Gastrocnemius medialis (tissue), 4 donors: ENCODE data around the gene EIF3D. TPM values are rescaled to one million over a fixed set of nuclear protein-coding genes. Genes with fewer than 3 reads are reported as not detected.

Experiments used
- ATAC-seq, 2 donors: fragments of 150-250 bp; one replicate each; pipeline ENCODE4 v1.9.1; 2016
- DNase-seq, 2 donors: peaks; one replicate each; pipeline ENCODE4 v3.0.0-alpha.2; 2019
- H3K27ac ChIP-seq, 4 donors: fragments of 200-600 bp; sonication (generic); 1 replicate in 1 of 4; 2 replicates in 3 of 4; pipeline ENCODE4 v1.5.1; 2016 to 2018; ENCODE audit warnings: mild to moderate bottlenecking in 2 of 4, moderate library complexity in 1 of 4
- H3K27me3 ChIP-seq, 3 donors: fragments of 200-600 bp; sonication (generic) in 2 of 3; 1 replicate in 1 of 3; 2 replicates in 2 of 3; pipeline versions ENCODE4 v1.5.1 to v1.6.0; 2016 to 2019; ENCODE audit warnings: mild to moderate bottlenecking in 1 of 3, moderate library complexity in 1 of 3
- H3K36me3 ChIP-seq, 2 donors: fragments of 200-600 bp; sonication (generic) in 1 of 2; one replicate each; pipeline ENCODE4 v1.5.1; 2017 to 2018
- H3K4me1 ChIP-seq, 2 donors: fragments of 200-600 bp; sonication (generic) in 1 of 2; one replicate each; pipeline ENCODE4 v1.5.1; 2016 to 2017; ENCODE audit warnings: mild to moderate bottlenecking in 2 of 2
- H3K4me3 ChIP-seq, 4 donors: fragments of 200-600 bp; sonication (generic) in 3 of 4; 1 replicate in 1 of 4; 2 replicates in 3 of 4; pipeline ENCODE4 v1.5.1; 2016 to 2019; ENCODE audit warnings: mild to moderate bottlenecking in 2 of 4
- H3K9me3 ChIP-seq, 3 donors: fragments of 200-600 bp; sonication (generic) in 2 of 3; 1 replicate in 1 of 3; 2 replicates in 2 of 3; pipeline ENCODE4 v1.5.1; 2016 to 2019
- POLR2A ChIP-seq, 2 donors: fragments of 450-650 bp; IDR thresholded peaks; one replicate each; pipeline ENCODE4 v1.6.1; 2017; ENCODE audit warnings: antibody characterized with exemption in 2 of 2, mild to moderate bottlenecking in 2 of 2, moderate library complexity in 2 of 2
- in situ Hi-C, 4 donors: fragments of 200-750 bp; cut with MboI; loops; one replicate each; pipeline versions ENCODE4 v1.15.0 to v1.8.0; 2017; ENCODE audit warnings: low sequenced_read_pairs in 4 of 4
- intact Hi-C: fragments of 100-400 bp; cut with DNase I; formaldehyde crosslinking; loops from one replicate; pipeline ENCODE4 v1.15.1; 2023; ENCODE audit warnings: low total_unique reads
- total RNA-seq, 4 donors: library from RNA; depleted of rRNA; stranded (reverse); fragments of >200 nt; gene quantifications; one replicate each; pipeline versions ENCODE4 v1.1.0 to v1.2.3, GENCODE V29; 2016
- TF ChIP-seq, protein P1 (sequence below), 5 experiments: fragments of 450-650 bp in 3 of 5; fragments of 200-600 bp in 2 of 5; sonication (generic) in 2 of 5; IDR thresholded peaks in 4 of 5; conservative IDR thresholded peaks in 1 of 5; 1 replicate in 4 of 5; 2 replicates in 1 of 5; pipeline ENCODE4 v1.5.1; 2016 to 2019; ENCODE audit warnings: antibody characterized with exemption in 5 of 5, mild to moderate bottlenecking in 3 of 5, moderate library complexity in 3 of 5

EIF3D gene
- total RNA-seq, 4 donors from 2014 or later = 208 to 319 (median 290) TPM

DNA sequence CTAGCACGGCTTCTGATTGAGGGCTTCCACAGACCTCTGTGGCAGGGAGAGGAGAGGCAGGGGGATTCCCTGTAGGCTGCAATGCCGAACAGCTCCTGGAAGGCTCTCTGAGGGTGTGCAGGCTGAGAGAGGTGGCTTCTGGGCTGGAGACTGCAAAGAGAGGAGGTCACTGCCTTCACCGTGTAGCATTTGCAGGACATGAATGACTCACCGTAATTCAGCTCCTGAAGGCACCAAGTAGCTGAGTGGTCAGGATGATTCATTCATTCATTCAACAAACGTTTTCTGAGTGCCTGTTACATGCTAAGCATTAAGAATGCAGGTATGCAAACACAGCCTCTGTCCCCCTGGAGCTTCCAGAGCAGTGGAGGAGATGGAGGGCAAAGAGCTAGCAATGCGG, 18.0 kb upstream of the EIF3D start:
- Histone ChIP-seq H3K4me3 (no peak overlapping the region), H3K9me3 (no peaks in the 10 kb centered on the region), H3K27me3 (peaks cover 10 to 30% (median 19%) of the 10 kb centered on the region in 3 donors), H3K36me3 (no peaks in the 10 kb centered on the region), H3K4me1 (no peaks in the 10 kb centered on the region), H3K27ac (no peak overlapping the region)
- DNase-seq (no peak), ATAC-seq (no peak)
- in situ Hi-C loops (no loop called here), intact Hi-C loops (no loop called here)
- no peak for TF ChIP-seq POLR2A (IDR thresholded peaks at IDR 0.05)
- TF ChIP-seq, protein P1, sequence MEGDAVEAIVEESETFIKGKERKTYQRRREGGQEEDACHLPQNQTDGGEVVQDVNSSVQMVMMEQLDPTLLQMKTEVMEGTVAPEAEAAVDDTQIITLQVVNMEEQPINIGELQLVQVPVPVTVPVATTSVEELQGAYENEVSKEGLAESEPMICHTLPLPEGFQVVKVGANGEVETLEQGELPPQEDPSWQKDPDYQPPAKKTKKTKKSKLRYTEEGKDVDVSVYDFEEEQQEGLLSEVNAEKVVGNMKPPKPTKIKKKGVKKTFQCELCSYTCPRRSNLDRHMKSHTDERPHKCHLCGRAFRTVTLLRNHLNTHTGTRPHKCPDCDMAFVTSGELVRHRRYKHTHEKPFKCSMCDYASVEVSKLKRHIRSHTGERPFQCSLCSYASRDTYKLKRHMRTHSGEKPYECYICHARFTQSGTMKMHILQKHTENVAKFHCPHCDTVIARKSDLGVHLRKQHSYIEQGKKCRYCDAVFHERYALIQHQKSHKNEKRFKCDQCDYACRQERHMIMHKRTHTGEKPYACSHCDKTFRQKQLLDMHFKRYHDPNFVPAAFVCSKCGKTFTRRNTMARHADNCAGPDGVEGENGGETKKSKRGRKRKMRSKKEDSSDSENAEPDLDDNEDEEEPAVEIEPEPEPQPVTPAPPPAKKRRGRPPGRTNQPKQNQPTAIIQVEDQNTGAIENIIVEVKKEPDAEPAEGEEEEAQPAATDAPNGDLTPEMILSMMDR (IDR thresholded peaks at IDR 0.05 in 4 of 5, conservative IDR thresholded peaks at IDR 0.05 in 1 of 5) = no peak

GRCh38 chr22:36546092-36546804, 17.3 kb upstream of the EIF3D start:
- no peaks in the 10 kb centered on the region for H3K36me3 ChIP-seq
- H3K4me3 ChIP-seq = no peak overlapping the region
- no peaks in the 10 kb centered on the region for H3K9me3 ChIP-seq
- intact Hi-C loops (no loop called here), in situ Hi-C loops (no loop called here)
- no peaks in the 10 kb centered on the region for H3K4me1 ChIP-seq
- ATAC-seq = no peak
- no peak for TF ChIP-seq POLR2A (IDR thresholded peaks at IDR 0.05)
- TF ChIP-seq, protein P1 (IDR thresholded peaks at IDR 0.05 in 4 of 5, conservative IDR thresholded peaks at IDR 0.05 in 1 of 5) = peak in 3 of 5 experiments; percentile 17 to 50 (median 25)
- peaks cover 6 to 23% (median 13%) of the 10 kb centered on the region in 3 donors for H3K27me3 ChIP-seq
- no peak overlapping the region for H3K27ac ChIP-seq
- no peak for DNase-seq

- no peak for DNase-seq
- in situ Hi-C loops (no loop called here), intact Hi-C loops (no loop called here)
- TF ChIP-seq, protein P1 (IDR thresholded peaks at IDR 0.05 in 4 of 5, conservative IDR thresholded peaks at IDR 0.05 in 1 of 5) = no peak
- no peak for TF ChIP-seq POLR2A (IDR thresholded peaks at IDR 0.05)
- H3K9me3 ChIP-seq = no peaks in the 10 kb centered on the region
- ATAC-seq = no peak
- peaks cover 6 to 12% (median 8%) of the 10 kb centered on the region in 3 donors for H3K27me3 ChIP-seq
- H3K4me3 ChIP-seq = no peak overlapping the region
- H3K4me1 ChIP-seq = no peaks in the 10 kb centered on the region
- H3K36me3 ChIP-seq = no peaks in the 10 kb centered on the region
- no peak overlapping the region for H3K27ac ChIP-seq
These were observed 15.2 kb upstream of the EIF3D start for GRCh38 chr22:36544107-36544620.

DNA sequence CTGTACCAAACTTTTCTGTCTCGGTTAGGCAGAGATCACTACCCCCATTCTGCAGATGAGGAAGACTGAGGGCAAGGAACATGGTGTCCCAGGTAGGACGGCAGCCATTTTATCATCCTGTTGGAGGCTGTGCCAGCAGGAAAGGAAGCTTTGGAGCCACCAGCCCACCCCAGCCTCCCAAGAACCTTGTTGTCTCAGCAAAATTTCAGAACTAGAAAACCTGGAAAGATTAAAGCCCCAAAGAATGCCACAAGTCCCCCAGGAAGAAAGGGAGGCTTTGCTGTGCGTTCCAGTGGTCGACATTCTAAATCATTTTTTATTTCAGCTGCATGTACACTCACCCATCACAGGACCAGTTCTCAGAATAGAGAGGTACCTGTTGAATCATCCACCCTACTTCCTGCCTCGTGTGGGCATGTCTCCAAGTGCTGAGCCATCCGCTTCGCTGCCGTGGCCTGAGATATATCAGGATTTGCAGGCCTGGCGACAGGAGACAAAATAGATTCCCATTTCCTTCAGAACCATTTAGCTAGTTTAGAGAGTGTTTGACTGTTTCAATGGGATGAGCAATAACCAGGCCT, 13.0 kb upstream of the EIF3D start:
- Histone ChIP-seq H3K27ac (no peak overlapping the region), H3K36me3 (no peaks in the 10 kb centered on the region), H3K4me1 (peaks cover 0 to 2% of the 10 kb centered on the region in 2 donors), H3K9me3 (no peaks in the 10 kb centered on the region), H3K4me3 (no peak overlapping the region), H3K27me3 (peaks cover 0 to 4% (median under 1%) of the 10 kb centered on the region in 3 donors)
- no peak for ATAC-seq
- intact Hi-C loops = no loop called here
- in situ Hi-C loops = no loop called here
- TF ChIP-seq, protein P1 (IDR thresholded peaks at IDR 0.05 in 4 of 5, conservative IDR thresholded peaks at IDR 0.05 in 1 of 5) = no peak
- no peak for TF ChIP-seq POLR2A (IDR thresholded peaks at IDR 0.05)
- DNase-seq = no peak
